ENCODE data around the gene GPR61.

GPR61 gene

DNA sequence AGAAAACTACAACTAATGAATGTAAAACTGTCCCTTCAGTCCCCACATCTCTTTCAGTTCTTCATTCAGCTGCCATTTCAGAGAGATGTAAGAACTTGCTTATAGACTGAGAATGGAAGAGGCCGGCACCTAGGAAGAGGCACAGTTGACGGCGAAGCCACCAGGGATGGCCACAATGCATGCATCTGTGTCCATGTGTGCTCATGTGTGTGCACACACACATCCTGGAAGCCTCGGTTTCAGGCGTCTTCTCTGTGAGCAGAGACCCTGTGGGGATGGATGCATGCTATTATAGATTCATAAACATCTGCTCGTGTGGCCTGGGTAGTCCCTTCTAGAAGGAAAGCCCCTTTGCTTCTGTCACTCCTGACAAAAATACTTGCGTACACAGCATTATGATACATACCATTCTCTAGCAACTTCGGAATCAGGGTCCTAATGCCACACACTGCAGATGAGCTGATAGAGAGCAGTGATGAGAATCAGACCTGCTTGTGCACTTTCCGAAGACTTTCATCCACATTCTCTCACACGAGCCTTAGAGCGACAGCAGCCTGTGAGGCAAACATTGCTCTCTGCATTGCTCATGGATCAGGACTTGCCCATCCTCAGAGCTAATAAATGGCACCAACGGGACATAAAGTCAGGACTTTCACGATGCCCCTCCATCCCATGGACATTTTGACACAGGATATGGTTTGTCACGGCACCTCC lies 12.4 kb upstream of the GPR61 start:
- TF ChIP-seq, protein P1, sequence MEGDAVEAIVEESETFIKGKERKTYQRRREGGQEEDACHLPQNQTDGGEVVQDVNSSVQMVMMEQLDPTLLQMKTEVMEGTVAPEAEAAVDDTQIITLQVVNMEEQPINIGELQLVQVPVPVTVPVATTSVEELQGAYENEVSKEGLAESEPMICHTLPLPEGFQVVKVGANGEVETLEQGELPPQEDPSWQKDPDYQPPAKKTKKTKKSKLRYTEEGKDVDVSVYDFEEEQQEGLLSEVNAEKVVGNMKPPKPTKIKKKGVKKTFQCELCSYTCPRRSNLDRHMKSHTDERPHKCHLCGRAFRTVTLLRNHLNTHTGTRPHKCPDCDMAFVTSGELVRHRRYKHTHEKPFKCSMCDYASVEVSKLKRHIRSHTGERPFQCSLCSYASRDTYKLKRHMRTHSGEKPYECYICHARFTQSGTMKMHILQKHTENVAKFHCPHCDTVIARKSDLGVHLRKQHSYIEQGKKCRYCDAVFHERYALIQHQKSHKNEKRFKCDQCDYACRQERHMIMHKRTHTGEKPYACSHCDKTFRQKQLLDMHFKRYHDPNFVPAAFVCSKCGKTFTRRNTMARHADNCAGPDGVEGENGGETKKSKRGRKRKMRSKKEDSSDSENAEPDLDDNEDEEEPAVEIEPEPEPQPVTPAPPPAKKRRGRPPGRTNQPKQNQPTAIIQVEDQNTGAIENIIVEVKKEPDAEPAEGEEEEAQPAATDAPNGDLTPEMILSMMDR (IDR thresholded peaks at IDR 0.05; ENCODE audit: control extremely low read depth, extremely low read depth, low read depth, missing control alignments) = no peak
- peak; percentile 60 for DNase-seq (ENCODE audit: extremely low spot score)
- CTCF ChIA-PET = interaction anchor here (0.8 to 26.3 kb wide), 6 partner anchors 8 to 249 kb away, joined by 3 to 1898 read pairs (median 54); partner anchors contain the start of genes AMIGO1, ATXN7L2, CYB561D1 and GPR61
- POLR2A ChIA-PET = interaction anchor here (0.6 kb wide), 1 partner anchor 58 kb away, joined by 5 read pairs; no protein-coding TSS in a partner anchor

DNA sequence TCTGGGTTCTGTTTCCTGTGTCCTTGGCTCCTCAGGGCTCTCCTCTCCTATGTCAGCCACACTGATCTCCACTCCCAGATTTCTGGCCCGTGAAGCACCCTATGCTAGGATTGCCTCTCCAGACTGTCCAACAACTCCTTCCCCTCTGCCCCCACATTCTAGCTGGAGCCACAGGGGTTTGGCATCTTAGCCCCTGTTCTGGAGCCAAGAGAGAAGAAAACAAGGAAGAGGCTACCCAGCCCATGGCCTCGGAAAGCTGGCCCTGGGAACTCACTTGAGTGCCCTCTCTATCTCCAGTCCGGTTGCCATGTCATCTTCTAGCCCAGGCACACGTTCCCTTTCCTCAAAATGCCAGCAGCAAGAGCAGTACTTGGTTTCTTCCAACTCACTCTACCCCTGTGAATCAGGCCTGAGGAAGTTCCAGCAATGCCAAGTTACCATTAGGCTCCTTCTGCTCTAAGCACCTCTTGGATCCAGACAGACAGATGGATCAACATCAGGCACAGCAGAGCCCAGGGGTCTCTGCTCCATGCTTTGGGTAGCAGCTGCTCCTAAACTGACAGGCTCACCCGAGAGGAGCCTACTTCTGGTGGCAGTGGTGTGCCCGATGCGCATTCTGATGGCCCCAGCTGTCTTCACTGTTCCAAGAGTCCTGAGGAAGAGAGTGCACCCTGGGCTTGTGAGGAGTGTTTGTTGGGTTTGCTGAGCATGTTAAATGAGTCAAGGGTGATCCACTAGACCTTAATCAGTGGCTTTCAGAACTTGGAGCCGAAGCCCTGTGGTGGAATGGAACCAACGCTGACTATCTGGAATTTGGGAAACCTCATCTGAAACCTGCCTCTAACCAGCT lies 11.6 kb upstream of the GPR61 start:
- DNase-seq (ENCODE audit: extremely low spot score) = no peak
- TF ChIP-seq, protein P1 (IDR thresholded peaks at IDR 0.05; ENCODE audit: control extremely low read depth, extremely low read depth, low read depth, missing control alignments) = no peak
- ChIA-PET CTCF (interaction anchor here (0.9 to 26.3 kb wide), 8 partner anchors 8 to 415 kb away, joined by 3 to 1898 read pairs (median 6); partner anchors contain the start of genes AMIGO1, ATXN7L2, CYB561D1 and GPR61), POLR2A (interaction anchor here (0.5 kb wide), 1 partner anchor 29 kb away, joined by 3 read pairs; no protein-coding TSS in a partner anchor)

DNA sequence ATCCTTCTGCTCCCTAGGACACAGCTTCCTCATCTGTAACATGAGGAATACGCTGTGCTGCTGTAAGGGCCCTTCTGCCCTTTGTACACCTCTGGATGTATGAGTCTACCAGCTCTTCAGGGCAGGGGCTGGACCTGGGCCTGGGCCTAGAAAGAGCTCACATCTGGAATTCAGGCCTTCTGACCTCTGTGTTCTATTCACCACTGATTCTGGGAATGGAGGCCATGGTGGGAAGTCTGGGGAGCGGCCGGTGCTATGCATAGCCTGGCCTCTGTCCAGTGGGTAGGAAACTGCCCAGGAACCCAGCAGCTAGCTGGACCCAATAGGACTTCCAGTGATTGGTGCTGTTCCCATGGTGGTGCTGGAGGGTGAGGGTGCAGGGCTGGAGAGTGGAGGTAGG lies 11.0 kb upstream of the GPR61 start:
- ChIA-PET POLR2A (interaction anchor here (0.5 kb wide), 1 partner anchor 30 kb away, joined by 3 read pairs; no protein-coding TSS in a partner anchor), CTCF (interaction anchor here (0.9 to 26.3 kb wide), 7 partner anchors 14 to 416 kb away, joined by 3 to 1898 read pairs (median 9); partner anchors contain the start of genes AMIGO1, ATXN7L2, CYB561D1 and GPR61)
- TF ChIP-seq, protein P1 (IDR thresholded peaks at IDR 0.05; ENCODE audit: control extremely low read depth, extremely low read depth, low read depth, missing control alignments) = no peak
- DNase-seq (ENCODE audit: extremely low spot score) = no peak

DNA sequence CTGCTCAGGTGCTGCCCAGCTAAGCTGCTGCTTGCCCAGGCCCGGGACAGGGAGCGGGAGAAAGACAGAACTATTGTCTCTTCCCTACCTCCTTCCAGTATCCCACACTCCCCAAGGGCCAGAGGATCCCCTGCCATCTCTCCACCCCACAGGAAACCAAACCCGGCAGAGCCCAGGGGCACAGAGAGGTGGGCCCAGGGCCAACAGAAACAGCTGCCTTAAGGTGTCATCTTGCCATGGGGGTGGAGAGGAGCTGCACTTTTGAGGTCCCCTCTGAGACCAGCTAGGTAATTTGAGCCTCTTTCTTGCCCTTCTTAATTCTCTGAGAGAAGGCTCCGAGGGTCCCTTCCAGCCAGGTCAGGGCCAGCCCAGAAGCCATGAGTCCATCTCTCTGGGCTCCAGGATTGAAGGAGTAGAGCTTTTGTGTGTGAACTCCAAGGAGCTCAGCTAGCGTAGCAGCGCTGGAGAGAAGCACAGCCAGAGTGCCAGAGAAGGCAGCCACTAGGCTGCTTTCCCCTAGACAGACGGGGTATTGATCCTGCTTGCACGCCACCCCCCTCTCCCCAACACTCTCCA lies 9.7 kb upstream of the GPR61 start:
- ChIA-PET CTCF (interaction anchor here (0.8 to 26.3 kb wide), 9 partner anchors 12 to 331 kb away, joined by 3 to 1898 read pairs (median 9); partner anchors contain the start of genes AMIGO1, ATXN7L2, CYB561D1 and GPR61), POLR2A (no interaction called here)
- no peak for DNase-seq (ENCODE audit: extremely low spot score)
- TF ChIP-seq, protein P1 (IDR thresholded peaks at IDR 0.05; ENCODE audit: control extremely low read depth, extremely low read depth, low read depth, missing control alignments) = no peak

DNA sequence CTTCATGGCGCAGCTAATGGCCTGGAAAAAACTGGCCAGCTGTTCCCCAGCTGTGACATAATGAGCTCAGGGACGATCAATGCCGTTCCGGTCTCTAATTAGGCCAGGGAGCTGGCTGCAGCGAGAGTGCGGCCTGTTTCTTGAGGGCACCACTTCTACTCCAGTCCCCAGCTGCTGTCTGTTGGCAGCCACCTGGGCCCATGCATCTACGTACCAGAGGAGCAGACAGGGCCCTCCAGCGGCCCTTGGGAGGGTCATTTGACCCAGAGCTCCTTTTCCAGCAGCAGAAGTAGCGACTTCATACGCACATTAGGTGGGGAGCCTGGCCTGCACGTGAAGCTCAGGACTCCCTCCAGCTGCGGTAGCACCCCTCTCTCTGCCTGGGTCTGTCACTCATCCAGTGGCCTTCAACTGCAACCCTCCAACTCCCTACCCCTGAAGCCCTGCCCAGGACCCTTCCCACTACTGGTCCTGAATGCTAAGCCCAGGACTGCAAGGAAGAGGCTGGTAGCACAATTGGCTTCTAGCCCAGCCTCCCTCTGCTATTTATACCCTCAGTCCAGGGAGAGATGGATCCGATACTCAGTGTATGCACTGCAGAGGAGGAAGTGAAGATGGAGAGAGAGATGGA lies 9.1 kb upstream of the GPR61 start:
- TF ChIP-seq, protein P1 (IDR thresholded peaks at IDR 0.05; ENCODE audit: control extremely low read depth, extremely low read depth, low read depth, missing control alignments) = no peak
- no peak for DNase-seq (ENCODE audit: extremely low spot score)
- ChIA-PET POLR2A (no interaction called here), CTCF (interaction anchor here (0.8 to 26.3 kb wide), 12 partner anchors 12 to 499 kb away, joined by 3 to 1898 read pairs (median 38); partner anchors contain the start of genes AMIGO1, ATXN7L2, CYB561D1 and GNAI3)
